K562 (cell line): Measurements from ENCODE around the gene ASCC3. TPM values are rescaled to one million over a fixed set of nuclear protein-coding genes. Genes with fewer than 3 reads are reported as not detected.

ENCODE experiments used
- ATAC-seq: fragments of 200-7000 bp; cut with Tn5 transposase; 3 replicates; pipeline ENCODE4 v1.9.1; 2020; ENCODE audit warnings: moderate library complexity
- BruUV-seq: library from RNA; stranded (reverse); fragments of 400-500 nt; replicated peaks from 2 replicates; lab custom pipeline; 2021; lab: Mats Ljungman, UMichigan
- CTCF ChIA-PET: fragments of 300-600 bp; formaldehyde crosslinking; extraction: SDS; loops from one replicate; lab custom pipeline; 2021; ENCODE audit warnings: low intra/inter-chr PET ratio; lab: Yijun Ruan, JAX
- POLR2A ChIA-PET: fragments of 300-600, 350-650 bp; sonication (Branson Sonifier 250); formaldehyde crosslinking; extraction: SDS; loops from one replicate; lab custom pipeline; 2021; ENCODE audit warnings: antibody characterized with exemption, inconsistent platforms; lab: Yijun Ruan, JAX
- DNase-seq, 4 experiments: peaks; one replicate each; pipeline versions ENCODE4 v3.0.0 to v3.0.0-alpha.2; 2011 to 2018; ENCODE audit warnings: low spot score in 3 of 4, mixed read lengths in 3 of 4; ENCODE audit errors: extremely low read depth in 1 of 4
- FAIRE-seq: peaks from 2 replicates; lab custom pipeline; 2011; peaks lifted over from hg19 to GRCh38; lab: Jason Lieb, UNC
- H2AFZ ChIP-seq: 2 replicates; pipeline ENCODE4 v1.6.0; 2011; ENCODE audit warnings: low read depth, low read length, control low read depth, inconsistent platforms
- H3K27ac ChIP-seq: fragments of 200-600 bp; 3 replicates; pipeline ENCODE4 v1.8.0; 2011; ENCODE audit warnings: low read depth, mild to moderate bottlenecking, control low read depth, inconsistent platforms, low read length, moderate library complexity, mixed read lengths; ENCODE audit errors: extremely low read depth
- H3K27me3 ChIP-seq, 2 experiments: fragments of 300-600 bp in 1 of 2; 2 replicates in 1 of 2; 3 replicates in 1 of 2; pipeline versions ENCODE4 v1.6.0 to v1.8.0; 2011; ENCODE audit warnings: inconsistent platforms in 2 of 2, low read length in 2 of 2, mild to moderate bottlenecking in 1 of 2, mixed read lengths in 1 of 2, moderate library complexity in 1 of 2; ENCODE audit not compliant: control insufficient read depth in 2 of 2, insufficient read depth in 2 of 2
- H3K36me3 ChIP-seq: fragments of 300-600 bp; 3 replicates; pipeline ENCODE4 v1.8.0; 2011; ENCODE audit warnings: mild to moderate bottlenecking, low read length, inconsistent platforms; ENCODE audit not compliant: control insufficient read depth, insufficient read depth
- H3K4me1 ChIP-seq, 2 experiments: fragments of 200-600 bp in 1 of 2; replicated peaks in 1 of 2; 2 replicates in 1 of 2; 3 replicates in 1 of 2; pipeline versions ENCODE4 v1.5.1 to v1.8.0; 2011; ENCODE audit warnings: inconsistent platforms in 2 of 2, low read length in 2 of 2, mild to moderate bottlenecking in 1 of 2, mixed read lengths in 1 of 2, moderate library complexity in 1 of 2; ENCODE audit not compliant: control insufficient read depth in 2 of 2, insufficient read depth in 2 of 2
- H3K4me2 ChIP-seq: 2 replicates; pipeline ENCODE4 v1.6.1; 2011; ENCODE audit warnings: low read length, control low read depth, inconsistent platforms, mixed read lengths; ENCODE audit not compliant: insufficient read depth
- H3K4me3 ChIP-seq: fragments of 200-600 bp; sonication (generic), shearing (Covaris generic); 2 replicates; pipeline ENCODE4 v1.5.1; 2016; ENCODE audit warnings: control low read depth, inconsistent platforms
- H3K79me2 ChIP-seq: fragments of 200-600 bp; 3 replicates; pipeline ENCODE4 v1.8.0; 2011; ENCODE audit warnings: low read length, inconsistent platforms; ENCODE audit not compliant: control insufficient read depth, insufficient read depth
- H3K9ac ChIP-seq, 2 experiments: 2 replicates each; pipeline versions ENCODE4 v1.6.0 to v1.6.1; 2011; ENCODE audit warnings: low read depth in 2 of 2, low read length in 2 of 2, control low read depth in 1 of 2, inconsistent platforms in 1 of 2, mild to moderate bottlenecking in 1 of 2, mixed read lengths in 1 of 2; ENCODE audit not compliant: insufficient read depth in 1 of 2
- H3K9me1 ChIP-seq: one replicate; pipeline ENCODE4 v1.6.0; 2011; ENCODE audit warnings: inconsistent platforms, mild to moderate bottlenecking, low read length, moderate library complexity; ENCODE audit not compliant: control insufficient read depth, insufficient read depth
- H3K9me3 ChIP-seq: replicated peaks from 2 replicates; pipeline ENCODE4 v1.5.1; 2011; ENCODE audit warnings: low read depth, low read length, inconsistent platforms; ENCODE audit not compliant: control insufficient read depth, insufficient read depth
- H4K20me1 ChIP-seq: replicated peaks from 2 replicates; pipeline ENCODE4 v1.6.1; 2011; ENCODE audit warnings: low read length, inconsistent platforms, mixed read lengths; ENCODE audit not compliant: control insufficient read depth, insufficient read depth
- ARID3B ChIP-seq: fragments of 250-450 bp; sonication (Bioruptor Pico); IDR thresholded peaks from 2 replicates; pipeline ENCODE4 v1.4.0; 2020; ENCODE audit warnings: borderline replicate concordance
- NFYB ChIP-seq: IDR thresholded peaks from 2 replicates; pipeline ENCODE4 v1.6.1; 2011; ENCODE audit warnings: mild to moderate bottlenecking, moderate library complexity; ENCODE audit not compliant: insufficient read length; ENCODE audit errors: extremely low read depth
- PKNOX1 ChIP-seq: fragments of 450-650 bp; IDR thresholded peaks from 2 replicates; pipeline ENCODE4 v1.6.1; 2016
- WGBS: fragments of 100-300 bp; shearing (Covaris generic); methylation state at CpG from one replicate; pipeline ENCODE4 v1.1.6; 2016; ENCODE audit warnings: low coverage, mixed read lengths; ENCODE audit not compliant: insufficient coverage; ENCODE audit errors: missing lambda C conversion rate; 5-methylcytosine and 5-hydroxymethylcytosine counted together
- in situ Hi-C: fragments of 300-500 bp; cut with MboI; formaldehyde crosslinking; loops from 4 replicates; pipeline ENCODE4 v1.15.0; 2018; ENCODE audit warnings: inconsistent platforms, mixed read lengths
- intact Hi-C: fragments of 100-400 bp; cut with micrococcal nuclease; formaldehyde crosslinking; loops from 2 replicates; pipeline ENCODE4 v1.14.2; 2022
- polyA plus RNA-seq, 8 experiments: library from polyadenylated mRNA; depleted of rRNA in 4 of 8; stranded (reverse) in 5 of 8; unstranded in 3 of 8; fragments of >200 nt; fragmentation: Nextera tagmentation in 2 of 8; fragmentation: Illumina TruSeq in 1 of 8; extraction: Ambion mirVana in 2 of 8; extraction: Trizol in 1 of 8; gene quantifications; 2 replicates each; pipeline versions ENCODE4 v1.2.1 to v1.2.3, GENCODE V29; 2011 to 2014; ENCODE audit warnings: inconsistent platforms in 1 of 8, missing spikeins in 1 of 8
- total RNA-seq, 7 experiments: library from RNA; depleted of rRNA in 6 of 7; stranded (reverse); fragments of >200 nt in 6 of 7; fragmentation: Illumina TruSeq in 2 of 7; extraction: Trizol in 2 of 7; gene quantifications; 2 replicates each; pipeline versions ENCODE4 v1.2.1 to v1.2.3, GENCODE V29; 2011 to 2021; ENCODE audit warnings: low replicate concordance in 1 of 7
- TF ChIP-seq, protein P1 (sequence below): sonication (generic); formaldehyde crosslinking; IDR thresholded peaks from 2 replicates; pipeline ENCODE4 v1.8.1; 2023; ENCODE audit warnings: mild to moderate bottlenecking, missing genetic modification reagents

The ASCC3 gene
- total and polyA plus RNA-seq, 9 of the 15 experiments (the other 6 are each of a cell fraction or from before 2014, with no cell fraction given): 16.1 to 56.1 (median 33.9) TPM

- TF ChIP-seq PKNOX1: peak; percentile 38; the same call in 1 of the 2 replicates
- TF ChIP-seq ARID3B: no peak
- peak; percentile 13 for TF ChIP-seq NFYB
- TF ChIP-seq, protein P1, sequence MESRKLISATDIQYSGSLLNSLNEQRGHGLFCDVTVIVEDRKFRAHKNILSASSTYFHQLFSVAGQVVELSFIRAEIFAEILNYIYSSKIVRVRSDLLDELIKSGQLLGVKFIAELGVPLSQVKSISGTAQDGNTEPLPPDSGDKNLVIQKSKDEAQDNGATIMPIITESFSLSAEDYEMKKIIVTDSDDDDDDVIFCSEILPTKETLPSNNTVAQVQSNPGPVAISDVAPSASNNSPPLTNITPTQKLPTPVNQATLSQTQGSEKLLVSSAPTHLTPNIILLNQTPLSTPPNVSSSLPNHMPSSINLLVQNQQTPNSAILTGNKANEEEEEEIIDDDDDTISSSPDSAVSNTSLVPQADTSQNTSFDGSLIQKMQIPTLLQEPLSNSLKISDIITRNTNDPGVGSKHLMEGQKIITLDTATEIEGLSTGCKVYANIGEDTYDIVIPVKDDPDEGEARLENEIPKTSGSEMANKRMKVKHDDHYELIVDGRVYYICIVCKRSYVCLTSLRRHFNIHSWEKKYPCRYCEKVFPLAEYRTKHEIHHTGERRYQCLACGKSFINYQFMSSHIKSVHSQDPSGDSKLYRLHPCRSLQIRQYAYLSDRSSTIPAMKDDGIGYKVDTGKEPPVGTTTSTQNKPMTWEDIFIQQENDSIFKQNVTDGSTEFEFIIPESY: 0 out of 2 replicates have a peak, but pooled peaks have one; percentile 38
- TF ChIP-seq, all 486 proteins: peak for 3
- 41% methylated on average over 43 of the region's 66 CpGs for WGBS
- Histone ChIP-seq H3K79me2 (no peaks in the 10 kb centered on the region), H3K9me3 (no peaks in the 10 kb centered on the region), H2AFZ (no peak within 1 kb of the TSS), H3K4me1 (peaks cover 0 to 14% of the 10 kb centered on the region in 2 experiments; a peak in 1 of 5 replicates), H4K20me1 (no peaks in the 10 kb centered on the region), H3K4me2 (no peak within 1 kb of the TSS), H3K9ac (no peak within 1 kb of the TSS), H3K27ac (no peak within 1 kb of the TSS), H3K9me1 (no peaks in the 10 kb centered on the region), H3K27me3 (peaks cover 52 to 69% of the 10 kb centered on the region in 2 experiments), H3K4me3 (no peak within 1 kb of the TSS), H3K36me3 (no peaks in the 10 kb centered on the region)
- intact Hi-C loops: no loop called here
- ChIA-PET CTCF (no interaction called here), POLR2A (interaction anchor here (0.6 kb wide), 1 partner anchor 219 kb away, joined by 4 read pairs; no protein-coding TSS in a partner anchor)
- BruUV-seq: no TSS peak
- ATAC-seq (no peak), FAIRE-seq (no peak), DNase-seq (no peak)
- in situ Hi-C loops: no loop called here
These were observed 416.0 kb downstream of the ASCC3 start, which contains the start of gene SIM1 for GRCh38 chr6:100464903-100465700. Gene SIM1 (minus strand): TSS chr6:100464921. CDS start chr6:100463468, 1,453 bp downstream.
